Endothelial cell of umbilical vein (primary cell): ENCODE data around the gene BRSK2. TPM values are rescaled to one million over a fixed set of nuclear protein-coding genes. Genes with fewer than 3 reads are reported as not detected.

Experiments
- BruUV-seq: library from RNA; stranded (reverse); fragments of 400-500 nt; replicated peaks from 2 replicates; lab custom pipeline; 2021; lab: Mats Ljungman, UMichigan
- CTCF ChIA-PET: fragments of 300-600, 350-600 bp; sonication (Branson Sonifier 250); formaldehyde crosslinking; loops from one replicate; lab custom pipeline; 2021; ENCODE audit warnings: antibody characterized with exemption, inconsistent platforms; lab: Charles Lee
- POLR2A ChIA-PET: fragments of 300-600, 350-600 bp; sonication (Branson Sonifier 250); formaldehyde crosslinking; loops from one replicate; lab custom pipeline; 2021; ENCODE audit warnings: antibody characterized with exemption, inconsistent platforms; lab: Charles Lee
- DNase-seq: peaks from one replicate; pipeline ENCODE4 v3.0.0-alpha.2; 2011; ENCODE audit warnings: low read depth, low spot score
- FAIRE-seq: peaks from 2 replicates; lab custom pipeline; 2011; peaks lifted over from hg19 to GRCh38; lab: Jason Lieb, UNC
- H2AFZ ChIP-seq: 2 replicates; pipeline ENCODE4 v1.6.0; 2012; ENCODE audit warnings: low read depth, low read length, control low read depth, inconsistent platforms
- H3K27ac ChIP-seq: 2 replicates; pipeline ENCODE4 v1.5.1; 2011; ENCODE audit warnings: low read depth, mild to moderate bottlenecking, control low read depth, low read length, moderate library complexity; ENCODE audit not compliant: insufficient read depth
- H3K27me3 ChIP-seq, 2 experiments: 2 replicates each; pipeline versions ENCODE4 v1.6.0 to v1.6.1; 2011; ENCODE audit warnings: low read length in 2 of 2, mixed read lengths in 1 of 2; ENCODE audit not compliant: control insufficient read depth in 2 of 2, insufficient read depth in 2 of 2
- H3K36me3 ChIP-seq, 2 experiments: 2 replicates in 1 of 2; 3 replicates in 1 of 2; pipeline ENCODE4 v1.5.1; 2011; ENCODE audit warnings: low read length in 2 of 2, mild to moderate bottlenecking in 1 of 2, moderate library complexity in 1 of 2; ENCODE audit not compliant: control insufficient read depth in 2 of 2, insufficient read depth in 2 of 2; ENCODE audit errors: extremely low read depth in 1 of 2
- H3K4me1 ChIP-seq: 3 replicates; pipeline ENCODE4 v1.5.1; 2011; ENCODE audit warnings: mild to moderate bottlenecking, low read length; ENCODE audit not compliant: control insufficient read depth, insufficient read depth; ENCODE audit errors: extremely low read depth
- H3K4me2 ChIP-seq: 2 replicates; pipeline ENCODE4 v1.6.1; 2011; ENCODE audit warnings: low read length, control low read depth, mixed read lengths; ENCODE audit not compliant: insufficient read depth
- H3K4me3 ChIP-seq, 3 experiments: fragments of 200-600 bp in 1 of 3; sonication (generic), shearing (Covaris generic) in 1 of 3; replicated peaks in 1 of 3; 2 replicates each; pipeline ENCODE4 v1.5.1; 2011 to 2016; ENCODE audit warnings: control low read depth in 3 of 3, low read length in 3 of 3, mild to moderate bottlenecking in 2 of 3, inconsistent platforms in 1 of 3, low read depth in 1 of 3, moderate library complexity in 1 of 3; ENCODE audit not compliant: insufficient read depth in 1 of 3
- H3K79me2 ChIP-seq: 2 replicates; pipeline ENCODE4 v1.6.0; 2012; ENCODE audit warnings: low read length, inconsistent platforms; ENCODE audit not compliant: control insufficient read depth, insufficient read depth
- H3K9ac ChIP-seq: replicated peaks from 2 replicates; pipeline ENCODE3; 2011; ENCODE audit warnings: low read length, control low read depth; ENCODE audit not compliant: insufficient read depth; ENCODE audit errors: extremely low read depth
- H3K9me1 ChIP-seq: replicated peaks from 3 replicates; pipeline ENCODE4 v1.6.0; 2011; ENCODE audit warnings: mild to moderate bottlenecking, low read length; ENCODE audit not compliant: control insufficient read depth, insufficient read depth; ENCODE audit errors: extremely low read depth
- H3K9me3 ChIP-seq: replicated peaks from 2 replicates; pipeline ENCODE4 v1.5.1; 2012; ENCODE audit warnings: low read length, inconsistent platforms; ENCODE audit not compliant: control insufficient read depth, insufficient read depth
- H4K20me1 ChIP-seq: replicated peaks from 2 replicates; pipeline ENCODE3; 2011; ENCODE audit warnings: mild to moderate bottlenecking, low read length; ENCODE audit not compliant: control insufficient read depth, insufficient read depth; ENCODE audit errors: extremely low read depth
- EZH2 ChIP-seq: IDR thresholded peaks from 2 replicates; pipeline ENCODE4 v1.6.1; 2012; ENCODE audit warnings: borderline replicate concordance, low read depth, mild to moderate bottlenecking, moderate library complexity, low read length, inconsistent platforms; ENCODE audit not compliant: severe bottlenecking
- FOS ChIP-seq: IDR thresholded peaks from 2 replicates; pipeline ENCODE4 v1.6.1; 2011; ENCODE audit warnings: mild to moderate bottlenecking, low read length, moderate library complexity, borderline replicate concordance; ENCODE audit not compliant: insufficient read depth
- GATA2 ChIP-seq: IDR thresholded peaks from 2 replicates; pipeline ENCODE4 v1.7.0; 2011; ENCODE audit warnings: low read depth, mild to moderate bottlenecking, moderate library complexity, mixed read lengths, low read length; ENCODE audit not compliant: insufficient read length, insufficient read depth
- JUN ChIP-seq: IDR thresholded peaks from 2 replicates; pipeline ENCODE4 v1.6.1; 2011; ENCODE audit warnings: borderline replicate concordance, low read depth; ENCODE audit not compliant: insufficient read length, insufficient read depth
- MYC ChIP-seq: IDR thresholded peaks from one replicate; pipeline ENCODE4 v1.6.1; 2011; ENCODE audit warnings: mild to moderate bottlenecking, low read depth, low read length
- POLR2A ChIP-seq: IDR thresholded peaks from 2 replicates; pipeline ENCODE4 v1.6.1; 2012; ENCODE audit warnings: low read depth, mild to moderate bottlenecking, control low read depth, low read length
- POLR2AphosphoS5 ChIP-seq: IDR thresholded peaks from 2 replicates; pipeline ENCODE4 v1.6.1; 2012; ENCODE audit warnings: low read depth, mild to moderate bottlenecking, control low read depth, low read length, moderate library complexity; ENCODE audit not compliant: insufficient read depth
- dilution Hi-C: fragments of 300-500 bp; cut with MboI; formaldehyde crosslinking; loops from one replicate; pipeline ENCODE4 v1.15.0; 2019; ENCODE audit warnings: low sequenced_read_pairs; ENCODE audit not compliant: extremely low pct_ligation_motif_present
- intact Hi-C: fragments of 100-400 bp; cut with micrococcal nuclease; formaldehyde crosslinking; loops from one replicate; pipeline ENCODE4 v1.10.0; 2022
- polyA plus RNA-seq, 4 experiments: library from polyadenylated mRNA; depleted of rRNA in 3 of 4; stranded (reverse) in 3 of 4; unstranded in 1 of 4; fragments of >200 nt; gene quantifications; 2 replicates each; pipeline versions ENCODE4 v1.2.1 to v1.2.3, GENCODE V29; 2011 to 2012; ENCODE audit warnings: missing spikeins in 1 of 4
- total RNA-seq: library from RNA; stranded (reverse); gene quantifications from 2 replicates; pipeline ENCODE4 v1.2.3, GENCODE V29; 2021
- TF ChIP-seq, protein P1 (sequence below): IDR thresholded peaks from 2 replicates; pipeline ENCODE4 v1.6.1; 2011; ENCODE audit not compliant: insufficient read depth, insufficient read length
- TF ChIP-seq, protein P2 (sequence below), 2 donors: IDR thresholded peaks; 1 replicate in 1 of 2; 2 replicates in 1 of 2; pipeline ENCODE4 v1.5.1; 2011; ENCODE audit warnings: low read length in 2 of 2, mild to moderate bottlenecking in 2 of 2, moderate library complexity in 2 of 2, control low read depth in 1 of 2, inconsistent platforms in 1 of 2, low read depth in 1 of 2; ENCODE audit not compliant: insufficient read depth in 1 of 2; ENCODE audit errors: extremely low read depth in 1 of 2

The BRSK2 gene
- total and polyA plus RNA-seq, 2 donors (not counting 3 experiments of a cell fraction or from before 2014, with no cell fraction given): 0.08 to 0.20 TPM

DNA sequence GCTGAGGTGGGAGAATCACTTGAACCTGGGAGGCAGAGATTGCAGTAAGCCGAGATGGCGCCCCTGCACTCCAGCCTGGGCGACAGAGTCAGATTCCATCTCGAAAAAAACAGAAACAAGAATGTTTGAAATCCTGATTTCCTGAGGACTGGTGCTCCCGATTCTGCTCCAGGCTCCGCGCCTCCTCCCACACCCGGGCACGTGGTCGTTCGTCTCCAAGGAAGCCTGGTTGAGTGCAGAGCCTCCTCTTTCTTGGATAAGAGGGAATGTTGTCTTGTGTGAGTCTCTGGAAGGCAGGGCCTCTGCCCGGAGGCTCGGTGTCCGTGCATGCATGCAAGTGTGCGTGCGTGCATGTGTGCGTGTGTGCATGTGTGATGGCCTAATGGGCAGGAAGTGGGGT lies 30.1 kb downstream of the BRSK2 start:
- POLR2A ChIA-PET: no interaction called here
- Histone ChIP-seq H3K36me3 (no peaks in the 10 kb centered on the region), H4K20me1 (no peaks in the 10 kb centered on the region), H2AFZ (no peak overlapping the region), H3K4me1 (no peaks in the 10 kb centered on the region), H3K9ac (no peak overlapping the region), H3K9me3 (no peaks in the 10 kb centered on the region), H3K27ac (no peak overlapping the region), H3K9me1 (no peaks in the 10 kb centered on the region), H3K27me3 (no peaks in the 10 kb centered on the region), H3K79me2 (no peaks in the 10 kb centered on the region), H3K4me2 (no peak overlapping the region), H3K4me3 (no peak overlapping the region)
- intact Hi-C loops (no loop called here), dilution Hi-C loops (no loop called here)
- no peak for TF ChIP-seq MYC
- TF ChIP-seq, protein P1, sequence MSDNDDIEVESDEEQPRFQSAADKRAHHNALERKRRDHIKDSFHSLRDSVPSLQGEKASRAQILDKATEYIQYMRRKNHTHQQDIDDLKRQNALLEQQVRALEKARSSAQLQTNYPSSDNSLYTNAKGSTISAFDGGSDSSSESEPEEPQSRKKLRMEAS: no peak
- TF ChIP-seq EZH2: no peak
- TF ChIP-seq, protein P2, sequence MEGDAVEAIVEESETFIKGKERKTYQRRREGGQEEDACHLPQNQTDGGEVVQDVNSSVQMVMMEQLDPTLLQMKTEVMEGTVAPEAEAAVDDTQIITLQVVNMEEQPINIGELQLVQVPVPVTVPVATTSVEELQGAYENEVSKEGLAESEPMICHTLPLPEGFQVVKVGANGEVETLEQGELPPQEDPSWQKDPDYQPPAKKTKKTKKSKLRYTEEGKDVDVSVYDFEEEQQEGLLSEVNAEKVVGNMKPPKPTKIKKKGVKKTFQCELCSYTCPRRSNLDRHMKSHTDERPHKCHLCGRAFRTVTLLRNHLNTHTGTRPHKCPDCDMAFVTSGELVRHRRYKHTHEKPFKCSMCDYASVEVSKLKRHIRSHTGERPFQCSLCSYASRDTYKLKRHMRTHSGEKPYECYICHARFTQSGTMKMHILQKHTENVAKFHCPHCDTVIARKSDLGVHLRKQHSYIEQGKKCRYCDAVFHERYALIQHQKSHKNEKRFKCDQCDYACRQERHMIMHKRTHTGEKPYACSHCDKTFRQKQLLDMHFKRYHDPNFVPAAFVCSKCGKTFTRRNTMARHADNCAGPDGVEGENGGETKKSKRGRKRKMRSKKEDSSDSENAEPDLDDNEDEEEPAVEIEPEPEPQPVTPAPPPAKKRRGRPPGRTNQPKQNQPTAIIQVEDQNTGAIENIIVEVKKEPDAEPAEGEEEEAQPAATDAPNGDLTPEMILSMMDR (IDR thresholded peaks at IDR 0.05; ENCODE audit: extremely low read depth in 1 of 2, insufficient read depth in 1 of 2, low read depth in 1 of 2, low read length in 2 of 2): no peak
- no peak for TF ChIP-seq FOS
- no peak for TF ChIP-seq POLR2A
- no peak for TF ChIP-seq POLR2AphosphoS5
- no peak for TF ChIP-seq JUN
- TF ChIP-seq GATA2: no peak
- BruUV-seq: no TSS peak
- FAIRE-seq (no peak), DNase-seq (no peak)
- CTCF ChIA-PET: no interaction called here
